Activated CD4-positive, alpha-beta T cell treated with anti-CD3 and anti-CD28 coated beads, Interleukin-2, amount 50 U/mL, for 1 hour (primary cell): ENCODE results near the gene NFIX.

Experiments used
- DNase-seq: peaks from one replicate; pipeline ENCODE4 v3.0.0-alpha.2; 2020

The NFIX gene

GRCh38 chr19:13010038-13010991, 15.0 kb downstream of the NFIX start:
- DNase-seq: no peak

- no peak for DNase-seq
These were observed 15.8 kb downstream of the NFIX start for GRCh38 chr19:13010992-13011652.

GRCh38 chr19:13011653-13012389, 16.5 kb downstream of the NFIX start:
- no peak for DNase-seq

GRCh38 chr19:13012390-13012689, 17.1 kb downstream of the NFIX start:
- no peak for DNase-seq

GRCh38 chr19:13012690-13013608, 17.7 kb downstream of the NFIX start:
- no peak for DNase-seq

GRCh38 chr19:13013649-13014048, 18.4 kb downstream of the NFIX start:
- DNase-seq: no peak

GRCh38 chr19:13014101-13014920, 19.0 kb downstream of the NFIX start:
- no peak for DNase-seq

GRCh38 chr19:13014921-13015280, 19.6 kb downstream of the NFIX start:
- no peak for DNase-seq

GRCh38 chr19:13015361-13016223, 20.3 kb downstream of the NFIX start:
- no peak for DNase-seq

GRCh38 chr19:13016245-13016627, 21.0 kb downstream of the NFIX start:
- no peak for DNase-seq

- no peak for DNase-seq
These were observed 21.5 kb downstream of the NFIX start for GRCh38 chr19:13016628-13017305.

- DNase-seq: no peak
These were observed 22.2 kb downstream of the NFIX start for GRCh38 chr19:13017306-13018034.

GRCh38 chr19:13018035-13018914, 23.0 kb downstream of the NFIX start:
- no peak for DNase-seq

GRCh38 chr19:13019332-13019731, 24.1 kb downstream of the NFIX start:
- DNase-seq: no peak

GRCh38 chr19:13020002-13020414, 24.7 kb downstream of the NFIX start:
- DNase-seq: no peak

GRCh38 chr19:13022111-13022858, 27.0 kb downstream of the NFIX start:
- DNase-seq: no peak

- no peak for DNase-seq
These were observed 27.8 kb downstream of the NFIX start for GRCh38 chr19:13022859-13023636.
